ENCODE measurements around the gene TCF12.
A peak's percentile ranks its signal among the peaks of the same experiment; 100 is the strongest.
"Not testable (repeated sequence)": the region's sequence is repeated elsewhere in the genome, so short reads cannot be mapped to it uniquely, and the experiment has no call there.

TCF12 gene

GRCh38 chr15:56916825-56917477, 1.5 kb upstream of the TCF12 start:
- DNase-seq (ENCODE audit: low read depth): no peak

GRCh38 chr15:56917652-56918045, 795 bp upstream of the TCF12 start:
- DNase-seq (ENCODE audit: low read depth): no peak

GRCh38 chr15:56919031-56919608, 676 bp downstream of the TCF12 start:
- peak; percentile 75 for DNase-seq (ENCODE audit: low read depth)

GRCh38 chr15:56919609-56920366, 1.3 kb downstream of the TCF12 start:
- peak; percentile 50 for DNase-seq (ENCODE audit: low read depth)

GRCh38 chr15:56920367-56920627, 1.9 kb downstream of the TCF12 start:
- DNase-seq (ENCODE audit: low read depth): no peak

GRCh38 chr15:56923174-56923591, 4.7 kb downstream of the TCF12 start:
- no peak for DNase-seq (ENCODE audit: low read depth)

- DNase-seq (ENCODE audit: low read depth): peak; percentile 43
Observed at GRCh38 chr15:56927816-56928215, 9.4 kb downstream of the TCF12 start.

- peak; percentile 77 for DNase-seq (ENCODE audit: low read depth)
Observed at GRCh38 chr15:56929399-56929798, 11.0 kb downstream of the TCF12 start.

- no peak for DNase-seq (ENCODE audit: low read depth)
Observed at GRCh38 chr15:56929933-56930332, 11.5 kb downstream of the TCF12 start.

GRCh38 chr15:56930669-56931313, 12.3 kb downstream of the TCF12 start:
- no peak for DNase-seq (ENCODE audit: low read depth)

- no peak for DNase-seq (ENCODE audit: low read depth)
Observed at GRCh38 chr15:56931639-56932508, 13.4 kb downstream of the TCF12 start.

GRCh38 chr15:56932509-56932868, 14.0 kb downstream of the TCF12 start:
- DNase-seq (ENCODE audit: low read depth): not testable (repeated sequence)

GRCh38 chr15:56933410-56933809, 15.0 kb downstream of the TCF12 start:
- peak; percentile 42 for DNase-seq (ENCODE audit: low read depth)

- DNase-seq (ENCODE audit: low read depth): no peak
Observed at GRCh38 chr15:56933811-56934210, 15.4 kb downstream of the TCF12 start.

- no peak for DNase-seq (ENCODE audit: low read depth)
Observed at GRCh38 chr15:56934269-56934668, 15.8 kb downstream of the TCF12 start.

- no peak for DNase-seq (ENCODE audit: low read depth)
Observed at GRCh38 chr15:56936929-56937328, 18.5 kb downstream of the TCF12 start.

- peak; percentile 46 for DNase-seq (ENCODE audit: low read depth)
Observed at GRCh38 chr15:56939257-56939656, 20.8 kb downstream of the TCF12 start.

GRCh38 chr15:56940388-56940787, 21.9 kb downstream of the TCF12 start:
- no peak for DNase-seq (ENCODE audit: low read depth)

- DNase-seq (ENCODE audit: low read depth): no peak
Observed at GRCh38 chr15:56942118-56942517, 23.7 kb downstream of the TCF12 start.

GRCh38 chr15:56943403-56943802, 25.0 kb downstream of the TCF12 start:
- peak; percentile 41 for DNase-seq (ENCODE audit: low read depth)

GRCh38 chr15:56944485-56944884, 26.0 kb downstream of the TCF12 start:
- DNase-seq (ENCODE audit: low read depth): no peak

- DNase-seq (ENCODE audit: low read depth): no peak
Observed at GRCh38 chr15:56946150-56946549, 27.7 kb downstream of the TCF12 start.

Measured in EH (cell line).